Measurements from ENCODE around the gene BIRC7. TPM values are rescaled to one million over a fixed set of nuclear protein-coding genes. Genes with fewer than 3 reads are reported as not detected.

Gene BIRC7
- total RNA-seq, 1 donor from 2014 or later: 0.27 TPM

DNA sequence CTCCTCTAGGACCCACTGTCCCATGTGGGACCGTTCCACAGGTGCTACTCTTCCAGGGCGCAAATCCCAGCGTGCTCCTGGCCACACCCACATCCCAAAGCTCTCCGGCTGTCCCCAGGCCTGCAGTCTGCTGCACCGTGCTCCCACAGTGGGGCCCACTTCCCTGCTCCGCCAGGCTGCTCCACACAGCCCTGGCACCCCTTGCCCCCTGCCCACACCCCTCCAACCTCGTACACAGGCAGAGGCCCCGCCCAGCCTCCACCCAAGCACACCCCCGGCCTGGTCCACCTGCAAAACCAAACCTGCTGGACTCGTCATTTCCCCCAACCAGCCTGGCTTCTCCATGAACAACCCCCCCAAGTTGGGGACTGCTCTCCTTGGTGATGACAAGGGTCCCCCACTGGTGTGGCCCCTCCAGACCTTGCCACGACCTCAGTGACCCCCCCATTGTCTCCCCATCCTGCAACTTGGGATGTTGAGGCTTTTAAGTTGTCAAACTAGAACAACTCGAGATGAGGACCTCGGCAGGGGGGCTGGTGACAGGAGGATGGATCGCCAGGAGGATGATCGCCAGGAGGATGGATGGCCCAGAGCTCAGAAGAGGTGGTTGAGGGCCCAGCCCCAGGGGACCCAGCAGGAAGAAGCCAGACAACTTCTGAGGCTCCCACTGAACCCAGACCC, 46.9 kb upstream of the BIRC7 start:
- no peak for DNase-seq
- Histone ChIP-seq H3K4me1 (no peaks in the 10 kb centered on the region), H3K4me3 (no peak overlapping the region), H3K9me3 (replicated peaks) (no peaks in the 10 kb centered on the region), H3K36me3 (no peaks in the 10 kb centered on the region), H3K27ac (replicated peaks) (no peak overlapping the region), H3K27me3 (ENCODE audit: low read depth) (peaks cover 9% of the 10 kb centered on the region)
- intact Hi-C loops (cut with micrococcal nuclease): no loop called here
- TF ChIP-seq, protein P1, sequence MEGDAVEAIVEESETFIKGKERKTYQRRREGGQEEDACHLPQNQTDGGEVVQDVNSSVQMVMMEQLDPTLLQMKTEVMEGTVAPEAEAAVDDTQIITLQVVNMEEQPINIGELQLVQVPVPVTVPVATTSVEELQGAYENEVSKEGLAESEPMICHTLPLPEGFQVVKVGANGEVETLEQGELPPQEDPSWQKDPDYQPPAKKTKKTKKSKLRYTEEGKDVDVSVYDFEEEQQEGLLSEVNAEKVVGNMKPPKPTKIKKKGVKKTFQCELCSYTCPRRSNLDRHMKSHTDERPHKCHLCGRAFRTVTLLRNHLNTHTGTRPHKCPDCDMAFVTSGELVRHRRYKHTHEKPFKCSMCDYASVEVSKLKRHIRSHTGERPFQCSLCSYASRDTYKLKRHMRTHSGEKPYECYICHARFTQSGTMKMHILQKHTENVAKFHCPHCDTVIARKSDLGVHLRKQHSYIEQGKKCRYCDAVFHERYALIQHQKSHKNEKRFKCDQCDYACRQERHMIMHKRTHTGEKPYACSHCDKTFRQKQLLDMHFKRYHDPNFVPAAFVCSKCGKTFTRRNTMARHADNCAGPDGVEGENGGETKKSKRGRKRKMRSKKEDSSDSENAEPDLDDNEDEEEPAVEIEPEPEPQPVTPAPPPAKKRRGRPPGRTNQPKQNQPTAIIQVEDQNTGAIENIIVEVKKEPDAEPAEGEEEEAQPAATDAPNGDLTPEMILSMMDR (IDR thresholded peaks at IDR 0.05; ENCODE audit: borderline replicate concordance): no peak

GRCh38 chr20:63189322-63189642, 46.4 kb upstream of the BIRC7 start:
- intact Hi-C loops (cut with micrococcal nuclease): no loop called here
- H3K4me3 ChIP-seq: no peak overlapping the region
- no peak for DNase-seq
- H3K9me3 ChIP-seq (replicated peaks): no peaks in the 10 kb centered on the region
- H3K4me1 ChIP-seq: no peaks in the 10 kb centered on the region
- H3K27ac ChIP-seq (replicated peaks): no peak overlapping the region
- no peaks in the 10 kb centered on the region for H3K36me3 ChIP-seq
- TF ChIP-seq, protein P1 (IDR thresholded peaks at IDR 0.05; ENCODE audit: borderline replicate concordance): no peak
- peaks cover 4% of the 10 kb centered on the region for H3K27me3 ChIP-seq (ENCODE audit: low read depth)

DNA sequence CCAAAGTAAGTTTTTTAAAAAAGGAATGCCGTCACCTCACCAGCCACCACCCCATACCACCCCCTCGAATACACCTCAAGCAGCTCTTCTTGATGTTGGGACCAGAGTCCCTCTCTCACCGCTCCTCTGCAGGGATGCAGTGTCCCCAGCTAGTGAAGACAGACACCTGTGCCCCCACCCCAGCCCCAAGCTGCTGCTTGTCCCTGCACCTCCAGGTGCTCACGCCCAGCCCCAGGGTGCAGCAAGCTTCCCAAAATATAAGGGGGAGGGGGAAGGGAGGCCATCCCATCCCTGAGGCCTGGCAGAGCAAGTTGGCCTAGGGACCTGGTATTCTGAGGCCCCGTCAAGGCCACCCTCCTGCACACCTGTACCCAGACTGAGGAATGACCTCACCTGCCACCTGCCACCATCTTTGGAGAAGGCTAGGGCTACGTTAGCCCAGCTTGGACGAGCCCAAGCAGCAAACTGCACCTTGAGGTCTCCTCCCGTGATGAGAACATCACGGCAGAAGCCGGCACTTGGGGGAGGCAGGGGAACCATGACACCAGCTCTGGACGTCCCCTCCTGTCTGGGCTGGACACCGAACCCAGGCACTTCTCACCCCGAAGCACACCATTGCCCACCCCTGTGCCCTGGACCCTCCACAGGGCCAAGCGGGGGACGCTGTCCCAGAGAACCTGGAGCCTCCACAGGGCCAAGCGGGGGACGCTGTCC, 45.7 kb upstream of the BIRC7 start:
- TF ChIP-seq, protein P1 (IDR thresholded peaks at IDR 0.05; ENCODE audit: borderline replicate concordance): no peak
- H3K4me3 ChIP-seq: no peak overlapping the region
- no peaks in the 10 kb centered on the region for H3K9me3 ChIP-seq (replicated peaks)
- no peak for DNase-seq
- H3K27ac ChIP-seq (replicated peaks): no peak overlapping the region
- H3K36me3 ChIP-seq: peaks cover 5% of the 10 kb centered on the region
- H3K4me1 ChIP-seq: no peaks in the 10 kb centered on the region
- H3K27me3 ChIP-seq (ENCODE audit: low read depth): no peaks in the 10 kb centered on the region
- intact Hi-C loops (cut with micrococcal nuclease): no loop called here

DNA sequence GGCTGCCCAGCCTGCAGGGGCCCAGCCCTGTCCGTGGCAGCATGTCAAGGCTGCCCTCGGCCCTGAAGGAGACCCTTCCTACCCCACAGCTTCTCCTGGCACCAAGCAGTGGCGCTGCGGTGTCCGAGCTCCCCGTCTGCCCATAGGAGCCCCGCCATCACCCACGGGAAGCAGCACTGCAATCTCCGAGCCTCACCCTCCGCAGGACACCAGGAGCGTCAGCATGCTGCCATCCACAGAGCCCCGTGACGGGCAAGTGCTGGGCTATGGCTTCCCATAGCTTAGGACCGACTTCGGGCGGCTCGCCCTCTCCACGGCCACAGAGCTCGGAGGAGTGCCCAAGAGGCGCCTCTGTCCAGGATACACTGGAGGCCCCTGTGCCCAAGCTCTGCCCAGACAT, 44.9 kb upstream of the BIRC7 start:
- DNase-seq: no peak

DNA sequence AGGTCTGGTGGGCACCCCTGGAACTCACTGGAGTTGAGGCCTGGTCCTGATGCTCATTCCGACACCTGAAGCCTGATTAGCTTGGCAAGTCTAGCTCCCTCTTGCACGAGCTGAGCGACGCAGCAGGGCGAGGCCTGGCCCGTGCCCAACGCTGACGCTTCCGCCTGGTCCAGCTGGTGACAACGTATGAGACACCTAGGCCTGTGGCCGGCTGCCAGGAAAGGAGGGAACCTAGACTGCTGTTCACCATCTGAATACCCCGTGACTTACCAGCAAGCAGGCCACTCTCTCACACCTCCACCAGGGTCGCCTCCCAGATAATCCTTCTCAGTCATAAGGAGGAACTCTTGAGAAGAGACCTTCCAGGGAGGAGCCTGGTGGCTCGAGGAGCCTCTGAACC, 44.3 kb upstream of the BIRC7 start:
- Histone ChIP-seq H3K4me1 (no peaks in the 10 kb centered on the region), H3K9me3 (replicated peaks) (no peaks in the 10 kb centered on the region), H3K36me3 (peaks cover 15% of the 10 kb centered on the region), H3K4me3 (no peak overlapping the region), H3K27me3 (ENCODE audit: low read depth) (no peaks in the 10 kb centered on the region), H3K27ac (replicated peaks) (no peak overlapping the region)
- TF ChIP-seq, protein P1 (IDR thresholded peaks at IDR 0.05; ENCODE audit: borderline replicate concordance): no peak
- intact Hi-C loops (cut with micrococcal nuclease): no loop called here
- no peak for DNase-seq

More for the DNA sequence above, 44.9 kb upstream of the BIRC7 start:
- intact Hi-C loops (cut with micrococcal nuclease): no loop called here
- TF ChIP-seq, protein P1 (IDR thresholded peaks at IDR 0.05; ENCODE audit: borderline replicate concordance): no peak
- H3K4me3 ChIP-seq: no peak overlapping the region
- no peak overlapping the region for H3K27ac ChIP-seq (replicated peaks)
- peaks cover 13% of the 10 kb centered on the region for H3K36me3 ChIP-seq
- no peaks in the 10 kb centered on the region for H3K9me3 ChIP-seq (replicated peaks)
- no peaks in the 10 kb centered on the region for H3K4me1 ChIP-seq
- no peaks in the 10 kb centered on the region for H3K27me3 ChIP-seq (ENCODE audit: low read depth)

Data from left ventricle myocardium inferior (tissue), 1 donor.